ENCODE measurements around the gene NOM1.
A peak's percentile ranks its signal among the peaks of the same experiment; 100 is the strongest.

NOM1 gene

GRCh38 chr7:157005456-157006204 lies 56.1 kb downstream of the NOM1 start:
- no peak for DNase-seq

- DNase-seq: no peak
Measured at GRCh38 chr7:157006205-157006747, 56.8 kb downstream of the NOM1 start.

GRCh38 chr7:157006829-157007469 lies 57.4 kb downstream of the NOM1 start:
- no peak for DNase-seq

GRCh38 chr7:157007470-157008066 lies 58.1 kb downstream of the NOM1 start:
- DNase-seq: no peak

GRCh38 chr7:157008206-157009169 lies 59.0 kb downstream of the NOM1 start:
- no peak for DNase-seq

GRCh38 chr7:157009170-157009777 lies 59.8 kb downstream of the NOM1 start:
- DNase-seq: no peak

- no peak for DNase-seq
Measured at GRCh38 chr7:157009778-157010587, 60.5 kb downstream of the NOM1 start.

GRCh38 chr7:157010588-157011332 lies 61.2 kb downstream of the NOM1 start, which contains the start of gene MNX1:
TSS of gene MNX1 (minus strand) at chr7:157010663. CDS start at chr7:157010350, 313 bp downstream.
- peak; percentile 81 to 92 for DNase-seq

GRCh38 chr7:157011333-157012112 lies 62.0 kb downstream of the NOM1 start:
- peak in 1 of 2 experiments; percentile 42 for DNase-seq

GRCh38 chr7:157012113-157012547 lies 62.6 kb downstream of the NOM1 start:
- DNase-seq: no peak

- DNase-seq: no peak
Measured at GRCh38 chr7:157013101-157013500, 63.6 kb downstream of the NOM1 start.

GRCh38 chr7:157013602-157014549 lies 64.4 kb downstream of the NOM1 start:
- DNase-seq: no peak

GRCh38 chr7:157014635-157015555 lies 65.4 kb downstream of the NOM1 start:
- no peak for DNase-seq

GRCh38 chr7:157016024-157016351 lies 66.5 kb downstream of the NOM1 start:
- no peak for DNase-seq

GRCh38 chr7:157016352-157017041 lies 67.0 kb downstream of the NOM1 start:
- DNase-seq: no peak

- DNase-seq: no peak
Measured at GRCh38 chr7:157017149-157017548, 67.6 kb downstream of the NOM1 start.

Measured in SHP77 (cell line).